H9 (cell line): ENCODE results near the gene VILL. TPM values are rescaled to one million over a fixed set of nuclear protein-coding genes. Genes with fewer than 3 reads are reported as not detected.

Experiments used
- DNase-seq: peaks from one replicate; pipeline ENCODE4 v3.0.0-alpha.2; 2017
- H2AFZ ChIP-seq: one replicate; pipeline ENCODE4 v1.6.1; 2013; ENCODE audit warnings: mild to moderate bottlenecking, low read length, control low read depth, moderate library complexity
- H2AK5ac ChIP-seq: 2 replicates; pipeline ENCODE4 v1.6.1; 2013; ENCODE audit warnings: low read length, control low read depth, mixed read lengths; ENCODE audit not compliant: insufficient read length
- H2BK120ac ChIP-seq: one replicate; pipeline ENCODE4 v1.6.1; 2013; ENCODE audit warnings: low read depth, mild to moderate bottlenecking, low read length, control low read depth, inconsistent platforms; ENCODE audit not compliant: poor library complexity, severe bottlenecking
- H2BK12ac ChIP-seq: 2 replicates; pipeline ENCODE4 v1.6.1; 2013; ENCODE audit warnings: low read length, control low read depth, mixed read lengths, low read depth; ENCODE audit not compliant: insufficient read length
- H2BK15ac ChIP-seq: 2 replicates; pipeline ENCODE4 v1.6.1; 2013; ENCODE audit warnings: low read depth, low read length, control low read depth
- H2BK20ac ChIP-seq: one replicate; pipeline ENCODE4 v1.6.1; 2013; ENCODE audit warnings: low read depth, mild to moderate bottlenecking, low read length, control low read depth, inconsistent platforms; ENCODE audit not compliant: poor library complexity, severe bottlenecking
- H2BK5ac ChIP-seq: 2 replicates; pipeline ENCODE4 v1.6.1; 2013; ENCODE audit warnings: low read length, control low read depth, mixed read lengths; ENCODE audit not compliant: insufficient read length
- H3K14ac ChIP-seq: 2 replicates; pipeline ENCODE4 v1.6.1; 2013; ENCODE audit warnings: low read length, control low read depth; ENCODE audit not compliant: insufficient read depth
- H3K18ac ChIP-seq: 2 replicates; pipeline ENCODE4 v1.6.1; 2013; ENCODE audit warnings: low read depth, mild to moderate bottlenecking, mixed read lengths, low read length, control low read depth; ENCODE audit not compliant: insufficient read length
- H3K23ac ChIP-seq: 2 replicates; pipeline ENCODE4 v1.6.1; 2013; ENCODE audit warnings: low read length, control low read depth, mixed read lengths, low read depth; ENCODE audit not compliant: insufficient read length
- H3K23me2 ChIP-seq: 2 replicates; pipeline ENCODE4 v1.6.1; 2013; ENCODE audit warnings: low read depth, mild to moderate bottlenecking, mixed read lengths, low read length, control low read depth; ENCODE audit not compliant: insufficient read length, poor library complexity, severe bottlenecking
- H3K27ac ChIP-seq: 2 replicates; pipeline ENCODE4 v1.5.1; 2013; ENCODE audit warnings: low read length, control low read depth, mixed read lengths, low read depth; ENCODE audit not compliant: insufficient read length
- H3K27me3 ChIP-seq: 2 replicates; pipeline ENCODE4 v1.6.1; 2013; ENCODE audit warnings: low read length, control low read depth, inconsistent platforms; ENCODE audit not compliant: insufficient read depth
- H3K4ac ChIP-seq: 2 replicates; pipeline ENCODE4 v1.6.1; 2013; ENCODE audit warnings: low read depth, mild to moderate bottlenecking, control low read depth, inconsistent platforms, low read length, moderate library complexity
- H3K4me1 ChIP-seq: 2 replicates; pipeline ENCODE4 v1.6.1; 2013; ENCODE audit warnings: low read length, control low read depth, inconsistent platforms; ENCODE audit not compliant: insufficient read depth
- H3K4me2 ChIP-seq: 2 replicates; pipeline ENCODE4 v1.6.1; 2013; ENCODE audit warnings: low read length, control low read depth, mixed read lengths; ENCODE audit not compliant: insufficient read length, insufficient read depth
- H3K56ac ChIP-seq: 2 replicates; pipeline ENCODE4 v1.6.1; 2013; ENCODE audit warnings: low read depth, mild to moderate bottlenecking, mixed read lengths, low read length, control low read depth; ENCODE audit not compliant: insufficient read length
- H3K79me1 ChIP-seq: 2 replicates; pipeline ENCODE4 v1.6.1; 2013; ENCODE audit warnings: low read depth, mild to moderate bottlenecking, moderate library complexity, low read length, control low read depth, inconsistent platforms; ENCODE audit not compliant: insufficient read depth, poor library complexity, severe bottlenecking
- H3K79me2 ChIP-seq: 2 replicates; pipeline ENCODE4 v1.6.1; 2013; ENCODE audit warnings: low read length, control low read depth, inconsistent platforms; ENCODE audit not compliant: insufficient read depth
- H3K9ac ChIP-seq: 2 replicates; pipeline ENCODE4 v1.6.1; 2013; ENCODE audit warnings: low read length, control low read depth, mixed read lengths; ENCODE audit not compliant: insufficient read length; ENCODE audit errors: extremely low read depth
- H3K9me3 ChIP-seq: one replicate; pipeline ENCODE4 v1.6.1; 2013; ENCODE audit warnings: low read depth, low read length, inconsistent platforms; ENCODE audit not compliant: control insufficient read depth
- H3T11ph ChIP-seq: one replicate; pipeline ENCODE4 v1.6.1; 2013; ENCODE audit warnings: mild to moderate bottlenecking, low read length, control low read depth, inconsistent platforms
- H4K20me1 ChIP-seq: one replicate; pipeline ENCODE4 v1.6.1; 2013; ENCODE audit not compliant: control insufficient read depth, insufficient read length, insufficient read depth
- H4K5ac ChIP-seq: 2 replicates; pipeline ENCODE4 v1.6.1; 2013; ENCODE audit warnings: low read depth, mild to moderate bottlenecking, mixed read lengths, low read length, control low read depth; ENCODE audit not compliant: insufficient read length
- H4K8ac ChIP-seq: replicated peaks from 2 replicates; pipeline ENCODE4 v1.6.1; 2013; ENCODE audit warnings: low read length, control low read depth, mixed read lengths, low read depth; ENCODE audit not compliant: insufficient read length
- H4K91ac ChIP-seq: 2 replicates; pipeline ENCODE4 v1.6.1; 2013; ENCODE audit warnings: low read depth, mild to moderate bottlenecking, moderate library complexity, mixed read lengths, low read length, control low read depth; ENCODE audit not compliant: insufficient read length
- H3K27ac Mint-ChIP-seq, 3 experiments: 2 replicates in 2 of 3; 3 replicates in 1 of 3; pipeline ENCODE4 v1.8.0; 2020 to 2021; ENCODE audit warnings: mixed read lengths in 3 of 3, mild to moderate bottlenecking in 1 of 3, moderate library complexity in 1 of 3
- H3K27me3 Mint-ChIP-seq: 2 replicates; pipeline ENCODE4 v1.8.0; 2021; ENCODE audit warnings: low read depth, mild to moderate bottlenecking, moderate library complexity, mixed read lengths
- H3K36me3 Mint-ChIP-seq, 3 experiments: 2 replicates in 2 of 3; 3 replicates in 1 of 3; pipeline ENCODE4 v1.8.0; 2020 to 2021; ENCODE audit warnings: low read depth in 3 of 3, mixed read lengths in 3 of 3; ENCODE audit not compliant: insufficient read depth in 1 of 3
- H3K4me1 Mint-ChIP-seq, 2 experiments: 2 replicates each; pipeline ENCODE4 v1.8.0; 2020; ENCODE audit warnings: mixed read lengths in 2 of 2
- H3K4me3 Mint-ChIP-seq, 2 experiments: 2 replicates in 1 of 2; 3 replicates in 1 of 2; pipeline ENCODE4 v1.8.0; 2020 to 2021; ENCODE audit warnings: mild to moderate bottlenecking in 2 of 2, mixed read lengths in 2 of 2, moderate library complexity in 1 of 2
- H3K9me3 Mint-ChIP-seq, 2 experiments: 2 replicates in 1 of 2; 3 replicates in 1 of 2; pipeline ENCODE4 v1.8.0; 2020; ENCODE audit warnings: mild to moderate bottlenecking in 2 of 2, mixed read lengths in 2 of 2, moderate library complexity in 1 of 2
- CTCF ChIP-seq: fragments of 200-600 bp; sonication (generic); conservative IDR thresholded peaks from 3 replicates; pipeline ENCODE4 v1.8.0; 2021; ENCODE audit warnings: antibody characterized with exemption, mild to moderate bottlenecking
- WGBS: extraction: QIAGEN DNeasy Blood & Tissue Kit; methylation state at CpG from one replicate; pipeline ENCODE4 v1.1.7; 2013; ENCODE audit warnings: missing lambda C conversion rate, low lambda C conversion rate, mixed read lengths; ENCODE audit not compliant: insufficient read length; ENCODE audit errors: extremely low coverage; 5-methylcytosine and 5-hydroxymethylcytosine counted together
- total RNA-seq: library from RNA; stranded (reverse); gene quantifications from 2 replicates; pipeline ENCODE4 v1.2.1, GENCODE V29; 2021

The VILL gene
- total RNA-seq, 1 experiment from 2014 or later: 3.2 TPM

- Histone ChIP-seq H3K27ac (no peak overlapping the region), H3K4me1 (no peaks in the 10 kb centered on the region), H2BK20ac (no peak overlapping the region), H3K18ac (no peak overlapping the region), H3K56ac (no peak overlapping the region), H2BK15ac (no peak overlapping the region), H3K4me2 (no peak overlapping the region), H3K14ac (no peak overlapping the region), H3K23ac (no peak overlapping the region), H3K23me2 (no peaks in the 10 kb centered on the region), H3K79me1 (no peaks in the 10 kb centered on the region), H2AFZ (no peak overlapping the region), H4K91ac (no peak overlapping the region), H3K79me2 (no peaks in the 10 kb centered on the region), H3K9ac (no peak overlapping the region), H4K8ac (no peak overlapping the region), H3T11ph (no peak overlapping the region), H4K5ac (no peak overlapping the region), H2BK120ac (no peak overlapping the region), H2BK5ac (no peak overlapping the region), H2AK5ac (no peak overlapping the region), H3K27me3 (no peaks in the 10 kb centered on the region), H3K9me3 (no peaks in the 10 kb centered on the region), H4K20me1 (no peaks in the 10 kb centered on the region), H2BK12ac (no peak overlapping the region), H3K4ac (no peak overlapping the region)
- Mint-ChIP-seq H3K36me3 (peaks cover 0 to 16% (median 14%) of the 10 kb centered on the region in 3 experiments; a peak in 6 of 7 replicates), H3K27me3 (no peaks in the 10 kb centered on the region), H3K27ac (no peak overlapping the region), H3K9me3 (no peaks in the 10 kb centered on the region; a peak in 1 of 5 replicates), H3K4me1 (peaks cover 7 to 8% of the 10 kb centered on the region in 2 experiments), H3K4me3 (no peak overlapping the region)
- TF ChIP-seq CTCF: no peak
- no peak for DNase-seq
- WGBS: no CpG with 5 or more reads among the region's 5 CpGs
Measured at GRCh38 chr3:38006031-38006430, 15.4 kb downstream of the VILL start.
